AG20443 (cell line): ENCODE data around the gene GRAMD4.
A peak's percentile ranks its signal among the peaks of the same experiment; 100 is the strongest.

Source experiments
- DNase-seq: peaks from one replicate; pipeline ENCODE4 v3.0.0; 2012; ENCODE audit warnings: low spot score, mixed read lengths

The GRAMD4 gene

GRCh38 chr22:46619830-46620501 lies at the start of gene GRAMD4:
GRAMD4 (plus strand) TSS chr22:46620386; CDS start chr22:46626800, 6,414 bp downstream.
- DNase-seq, result no peak

GRCh38 chr22:46571642-46572250 lies 48.4 kb upstream of the GRAMD4 start:
- no peak for DNase-seq

GRCh38 chr22:46572911-46573780 lies 47.0 kb upstream of the GRAMD4 start:
- DNase-seq, result no peak

GRCh38 chr22:46573781-46574437 lies 46.3 kb upstream of the GRAMD4 start:
- no peak for DNase-seq

GRCh38 chr22:46574438-46574992 lies 45.7 kb upstream of the GRAMD4 start:
- DNase-seq, result no peak

DNA sequence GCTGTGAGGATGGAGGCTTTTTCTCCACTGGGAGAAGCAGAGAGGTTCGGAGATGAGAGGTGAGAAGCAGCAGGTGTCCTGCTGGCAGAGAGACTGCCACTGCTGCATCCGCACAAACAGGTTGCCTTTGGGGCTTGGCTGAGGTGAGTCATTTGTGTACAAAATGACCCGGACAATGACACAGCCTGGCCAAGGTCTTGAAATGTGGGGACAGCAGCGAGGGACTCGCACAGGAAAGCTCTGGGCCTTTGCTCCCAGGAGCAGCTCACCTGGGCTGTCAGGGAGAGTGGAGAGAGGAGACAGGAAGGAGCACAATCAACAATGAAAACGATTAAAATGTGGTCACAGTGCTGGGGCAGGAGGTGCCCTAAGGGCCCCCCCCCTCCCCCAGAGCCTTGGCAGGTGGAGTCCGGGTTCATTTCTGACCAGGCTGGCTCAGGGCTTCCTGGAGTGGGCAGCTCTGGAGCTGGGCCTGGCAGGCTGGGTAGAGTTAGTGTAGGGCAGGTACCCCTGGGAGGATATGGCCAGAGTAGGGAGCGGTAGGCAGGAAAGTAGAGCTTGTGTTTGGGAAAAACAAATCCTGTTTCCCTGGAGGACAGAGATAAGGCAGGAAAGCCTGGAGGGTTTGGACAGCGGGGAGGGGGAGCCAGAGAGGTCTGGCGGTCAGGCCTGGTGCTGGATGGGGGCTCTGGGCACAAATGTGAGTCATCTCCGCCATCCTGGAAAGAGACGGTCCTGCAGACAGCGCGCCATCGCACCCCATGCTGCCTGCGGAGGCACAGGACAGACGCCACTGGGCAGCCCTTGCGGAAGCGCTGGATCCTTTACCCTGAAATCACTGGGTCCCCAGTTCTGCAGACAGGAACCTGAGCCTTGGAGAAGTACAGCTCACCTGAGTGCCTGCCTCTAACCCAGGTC lies 44.9 kb upstream of the GRAMD4 start:
- DNase-seq, result no peak

GRCh38 chr22:46575911-46576555 lies 44.2 kb upstream of the GRAMD4 start:
- DNase-seq, result no peak

DNA sequence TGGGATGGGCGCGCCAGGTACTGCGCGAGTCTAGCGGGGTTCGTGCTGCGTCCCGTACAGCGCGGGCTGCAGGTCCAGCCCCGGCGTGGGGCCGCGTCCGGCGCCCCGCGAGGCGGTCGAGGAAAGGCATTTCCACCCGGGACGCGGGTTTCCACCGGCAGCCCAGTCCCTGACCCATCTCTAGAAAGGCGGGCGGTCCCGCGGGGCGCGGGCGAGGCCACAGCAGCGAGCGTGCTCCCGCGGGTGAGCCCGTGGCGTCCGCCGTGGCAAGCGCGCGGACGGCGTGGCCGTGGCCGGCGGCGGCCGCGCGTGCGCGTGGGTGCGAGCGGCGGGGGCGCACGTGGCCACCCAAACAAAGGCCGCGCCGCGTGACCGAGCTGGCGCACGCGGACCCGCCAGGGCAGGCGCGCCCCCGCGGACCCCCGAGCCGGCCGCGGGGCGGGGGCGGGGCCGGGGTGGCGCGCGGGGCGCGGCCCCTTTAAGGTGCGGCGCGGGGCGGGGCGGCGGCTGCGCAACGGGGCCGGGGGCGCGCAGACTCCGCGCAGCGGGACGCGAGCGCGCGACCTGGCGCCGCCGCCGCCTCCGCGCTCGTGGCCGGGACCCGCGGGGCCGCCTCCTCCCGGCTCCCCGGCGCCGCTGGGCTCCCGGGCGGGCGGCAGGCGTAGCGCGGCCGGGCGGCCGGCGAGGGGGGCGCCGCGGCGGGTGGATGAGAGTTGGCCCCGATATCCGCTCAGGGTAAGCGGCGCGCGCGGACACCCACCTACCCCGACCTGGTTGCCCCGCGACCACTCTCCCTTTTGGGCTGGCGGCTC lies 43.4 kb upstream of the GRAMD4 start:
- DNase-seq, result peak; percentile 97

GRCh38 chr22:46577368-46578249 lies 42.6 kb upstream of the GRAMD4 start:
- peak; percentile 46 for DNase-seq

DNA sequence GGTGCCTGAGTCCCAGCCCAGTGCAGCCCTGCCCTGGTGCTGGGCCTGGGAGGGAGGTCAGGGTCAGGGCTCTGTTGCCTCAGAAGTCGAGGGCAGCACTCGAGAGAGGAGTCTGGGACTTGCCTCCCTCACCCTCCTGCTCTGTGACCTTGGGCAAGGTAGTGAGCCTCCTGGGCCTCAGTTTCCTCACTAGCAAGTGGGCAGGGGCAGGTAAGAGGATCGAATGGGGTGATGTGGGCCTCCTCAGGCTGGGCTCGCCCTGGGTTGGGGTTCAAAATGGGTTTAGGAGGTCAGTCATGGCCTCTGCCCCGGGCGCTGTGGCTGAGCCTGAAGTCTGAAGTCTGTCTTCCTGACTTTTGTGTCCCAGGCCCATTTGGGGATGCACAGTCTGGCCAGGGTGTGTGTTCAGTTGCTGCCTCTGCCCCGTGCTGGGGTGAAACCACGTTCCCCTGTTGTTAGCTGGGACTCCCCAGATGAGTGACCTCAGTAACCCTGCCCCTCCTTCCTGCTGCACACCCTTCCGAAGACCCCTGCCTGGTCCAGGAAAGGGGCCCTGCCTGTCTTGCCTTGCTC lies 41.8 kb upstream of the GRAMD4 start:
- DNase-seq, result no peak

DNA sequence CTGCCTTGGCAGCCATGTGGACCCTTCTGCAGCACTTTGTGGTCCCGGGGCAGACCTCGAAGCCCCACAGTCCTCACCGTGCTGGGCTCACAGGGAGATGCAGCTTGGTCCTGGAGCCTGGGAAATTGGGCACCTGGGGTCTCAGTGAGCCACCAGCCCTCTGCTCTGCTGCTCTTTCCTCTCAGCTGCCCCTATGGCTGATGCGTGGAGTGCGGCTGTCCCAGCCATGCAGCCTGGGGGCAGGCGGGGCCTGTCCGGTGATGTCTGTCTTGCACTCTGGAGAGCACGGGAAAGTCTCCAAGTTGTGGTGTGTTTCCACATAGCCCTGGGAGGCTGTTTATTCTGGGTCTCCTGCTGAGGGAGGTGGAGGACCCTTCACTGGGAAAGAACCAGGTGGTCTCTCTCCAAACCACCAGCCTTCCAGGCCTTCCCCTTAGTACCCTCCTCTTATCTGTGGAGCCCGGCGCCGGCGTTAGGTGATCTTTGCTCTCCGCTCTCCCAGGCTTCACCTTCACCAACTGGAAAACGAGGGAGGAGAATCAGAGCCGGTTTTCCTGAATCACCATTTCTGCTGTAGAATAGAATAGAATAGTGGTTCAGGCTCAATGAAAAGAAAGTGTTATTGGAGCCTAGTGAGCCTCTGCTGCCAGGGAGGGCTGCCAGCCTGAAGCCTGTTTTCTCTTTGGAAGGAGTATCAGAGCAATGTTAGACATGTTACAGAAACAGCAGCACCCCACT lies 41.2 kb upstream of the GRAMD4 start:
- DNase-seq, result peak; percentile 73

DNA sequence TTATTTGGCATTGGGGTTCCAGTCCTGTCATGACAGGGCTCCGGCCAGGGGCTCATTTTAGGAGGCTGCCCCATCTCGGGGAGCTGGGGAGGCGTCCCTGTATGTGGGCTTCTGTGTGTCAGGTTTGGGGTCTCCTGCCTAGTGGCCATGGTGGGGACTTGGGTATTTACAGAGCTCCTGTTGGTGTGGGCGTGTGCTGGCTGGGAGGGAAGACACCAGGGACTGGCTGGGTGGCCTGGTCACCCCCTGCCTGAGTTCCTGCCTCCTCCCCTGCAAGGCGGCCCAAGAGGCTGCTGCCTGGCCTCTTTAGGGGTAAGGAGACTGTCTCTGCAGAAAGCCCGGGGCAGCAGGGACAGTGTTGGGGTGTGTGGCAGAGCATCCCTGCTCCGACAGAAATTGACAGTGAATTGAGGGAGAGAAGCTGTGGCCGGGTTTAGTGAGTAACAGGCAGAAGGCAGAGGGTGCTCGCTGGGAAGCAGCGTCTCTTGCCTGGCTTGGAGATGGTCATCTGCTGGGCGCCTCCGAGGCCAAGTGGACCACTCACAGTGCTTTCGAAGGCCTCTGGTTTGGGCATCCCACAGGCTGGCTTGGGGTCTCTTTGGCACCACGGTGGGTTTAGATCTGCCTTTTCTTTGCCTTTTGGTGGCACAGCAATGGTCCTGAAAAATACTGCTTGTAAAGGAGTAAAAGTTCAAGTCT lies 40.3 kb upstream of the GRAMD4 start:
- DNase-seq, result no peak

DNA sequence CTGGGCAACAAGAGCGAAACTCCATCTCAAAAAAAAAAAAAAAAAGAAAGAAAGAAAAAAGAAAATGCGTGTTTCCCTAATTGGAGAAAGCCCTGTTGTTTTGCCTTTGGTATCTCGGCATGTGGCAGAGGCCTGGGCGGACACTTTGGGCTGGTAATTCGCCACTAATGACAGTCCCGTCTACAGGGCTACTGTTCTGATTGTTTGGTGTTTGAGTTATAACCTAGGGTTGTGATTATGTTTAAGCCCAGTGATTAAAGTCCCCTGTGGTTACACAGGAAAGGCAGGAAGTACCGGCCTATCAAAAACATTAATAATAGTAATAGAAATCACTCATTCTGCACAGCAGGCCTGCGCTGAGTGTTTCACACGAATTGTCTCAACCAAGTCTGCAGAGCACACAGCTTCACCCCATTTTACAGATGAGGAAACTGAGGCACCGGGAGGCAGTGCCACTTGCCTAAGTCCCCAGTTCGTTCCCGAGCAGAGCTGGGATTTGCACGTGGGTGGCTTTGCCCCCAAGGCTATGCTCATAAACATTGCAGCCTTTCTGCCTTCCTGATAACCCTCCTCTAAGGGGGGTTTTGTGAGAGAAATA lies 39.1 kb upstream of the GRAMD4 start:
- DNase-seq, result no peak

- DNase-seq, result no peak
Observed at GRCh38 chr22:46581538-46582244, 38.5 kb upstream of the GRAMD4 start.

GRCh38 chr22:46582281-46582933 lies 37.8 kb upstream of the GRAMD4 start:
- no peak for DNase-seq
